ELR (cell line): ENCODE measurements around the gene CELA2A.

Experiments
- DNase-seq: peaks from one replicate; pipeline ENCODE4 v3.0.0-alpha.2; 2015; ENCODE audit warnings: low read depth

The CELA2A gene

GRCh38 chr1:15456313-15456954 is at the start of gene CELA2A:
Gene CELA2A (plus strand): TSS chr1:15456732. CDS start chr1:15456754, 22 bp downstream.
- no peak for DNase-seq

GRCh38 chr1:15407580-15407979 is 49.0 kb upstream of the CELA2A start:
- no peak for DNase-seq

- DNase-seq: no peak
Observed at GRCh38 chr1:15408890-15409387, 47.6 kb upstream of the CELA2A start.

- peak; percentile 82 for DNase-seq
Observed at GRCh38 chr1:15409388-15410222, 46.9 kb upstream of the CELA2A start, which contains the start of gene EFHD2. Gene EFHD2 (plus strand): TSS chr1:15409888. CDS start chr1:15409972, 84 bp downstream.

- DNase-seq: peak; percentile 27
Observed at GRCh38 chr1:15410223-15410883, 46.2 kb upstream of the CELA2A start.

GRCh38 chr1:15410884-15411245 is 45.7 kb upstream of the CELA2A start:
- no peak for DNase-seq

- peak; percentile 54 for DNase-seq
Observed at GRCh38 chr1:15411593-15412137, 44.9 kb upstream of the CELA2A start.

- peak; percentile 61 for DNase-seq
Observed at GRCh38 chr1:15412175-15412800, 44.2 kb upstream of the CELA2A start.

GRCh38 chr1:15412843-15413242 is 43.7 kb upstream of the CELA2A start:
- no peak for DNase-seq

GRCh38 chr1:15413563-15414444 is 42.7 kb upstream of the CELA2A start:
- DNase-seq: no peak

- no peak for DNase-seq
Observed at GRCh38 chr1:15414445-15414983, 42.0 kb upstream of the CELA2A start.

- peak; percentile 90 for DNase-seq
Observed at GRCh38 chr1:15417059-15417934, 39.2 kb upstream of the CELA2A start.

GRCh38 chr1:15418806-15419515 is 37.6 kb upstream of the CELA2A start:
- DNase-seq: peak; percentile 37

GRCh38 chr1:15420853-15421465 is 35.6 kb upstream of the CELA2A start:
- DNase-seq: no peak

GRCh38 chr1:15422871-15423270 is 33.7 kb upstream of the CELA2A start:
- no peak for DNase-seq

GRCh38 chr1:15423355-15424077 is 33.0 kb upstream of the CELA2A start:
- DNase-seq: peak; percentile 20

GRCh38 chr1:15424146-15424667 is 32.3 kb upstream of the CELA2A start:
- no peak for DNase-seq
